HepG2 (cell line): ENCODE results near the gene GAPT. TPM values are rescaled to one million over a fixed set of nuclear protein-coding genes. Genes with fewer than 3 reads are reported as not detected.
A peak's percentile ranks its signal among the peaks of the same experiment; 100 is the strongest.

Experiments used
- DNMT3B ChIP-seq: conservative IDR thresholded peaks from 2 replicates; pipeline ENCODE4 v1.6.1; 2016; ENCODE audit warnings: missing biosample characterization, control low read depth
- GZF1 ChIP-seq: sonication (generic); formaldehyde crosslinking; IDR thresholded peaks from 2 replicates; pipeline ENCODE4 v1.5.1; 2020; ENCODE audit warnings: mild to moderate bottlenecking, missing genetic modification reagents
- KDM4B ChIP-seq: sonication (generic); formaldehyde crosslinking; IDR thresholded peaks from 2 replicates; pipeline ENCODE4 v1.4.0; 2020; ENCODE audit warnings: missing genetic modification reagents
- NR2F6 ChIP-seq, 2 experiments: IDR thresholded peaks; 2 replicates each; pipeline ENCODE4 v1.6.1; 2016; ENCODE audit warnings: antibody characterized with exemption in 1 of 2, mild to moderate bottlenecking in 1 of 2
- REPIN1 ChIP-seq: sonication (generic); formaldehyde crosslinking; IDR thresholded peaks from 2 replicates; pipeline ENCODE4 v1.8.0; 2022; ENCODE audit warnings: missing genetic modification reagents, low read depth, mild to moderate bottlenecking, borderline replicate concordance
- RFXAP ChIP-seq: sonication (generic); formaldehyde crosslinking; IDR thresholded peaks from 2 replicates; pipeline ENCODE4 v1.4.0; 2020; ENCODE audit warnings: missing genetic modification reagents, borderline replicate concordance
- SAP130 ChIP-seq: IDR thresholded peaks from 2 replicates; pipeline ENCODE4 v1.6.1; 2016; ENCODE audit warnings: low read depth
- SIX1 ChIP-seq: sonication (generic); formaldehyde crosslinking; IDR thresholded peaks from 2 replicates; pipeline ENCODE4 v1.4.0; 2020; ENCODE audit warnings: missing genetic modification reagents, borderline replicate concordance
- SMC3 ChIP-seq: IDR thresholded peaks from 2 replicates; pipeline ENCODE4 v1.6.1; 2011; ENCODE audit warnings: low read length, improper control_type of control experiment
- STAT5B ChIP-seq: sonication (generic); formaldehyde crosslinking; IDR thresholded peaks from 2 replicates; pipeline ENCODE4 v1.4.0; 2020; ENCODE audit warnings: missing genetic modification reagents
- THAP8 ChIP-seq: sonication (generic); formaldehyde crosslinking; IDR thresholded peaks from 2 replicates; pipeline ENCODE4 v1.5.1; 2020; ENCODE audit warnings: missing genetic modification reagents, mild to moderate bottlenecking, borderline replicate concordance
- ZFP36L1 ChIP-seq: sonication (generic); formaldehyde crosslinking; IDR thresholded peaks from 2 replicates; pipeline ENCODE4 v1.8.0; 2022; ENCODE audit warnings: mild to moderate bottlenecking, missing genetic modification reagents, moderate library complexity
- ZFP41 ChIP-seq: sonication (generic); formaldehyde crosslinking; IDR thresholded peaks from 2 replicates; pipeline ENCODE4 v1.4.0; 2020; ENCODE audit warnings: mild to moderate bottlenecking, missing genetic modification reagents, borderline replicate concordance
- ZMYM4 ChIP-seq: sonication (generic); formaldehyde crosslinking; IDR thresholded peaks from 2 replicates; pipeline ENCODE4 v1.8.1; 2023; ENCODE audit warnings: mild to moderate bottlenecking, missing genetic modification reagents
- ZNF10 ChIP-seq: sonication (generic); formaldehyde crosslinking; IDR thresholded peaks from 2 replicates; pipeline ENCODE4 v1.4.0; 2020; ENCODE audit warnings: mild to moderate bottlenecking, low read depth, missing genetic modification reagents, borderline replicate concordance
- ZNF441 ChIP-seq: sonication (generic); formaldehyde crosslinking; IDR thresholded peaks from 2 replicates; pipeline ENCODE4 v1.7.0; 2021; ENCODE audit warnings: missing genetic modification reagents, borderline replicate concordance
- ZNF597 ChIP-seq: sonication (generic); formaldehyde crosslinking; IDR thresholded peaks from 2 replicates; pipeline ENCODE4 v1.5.0; 2020; ENCODE audit warnings: missing genetic modification reagents
- ZNF800 ChIP-seq: sonication (generic); formaldehyde crosslinking; IDR thresholded peaks from 2 replicates; pipeline ENCODE4 v1.4.0; 2020; ENCODE audit warnings: missing genetic modification reagents
- ZNF850 ChIP-seq: sonication (generic); formaldehyde crosslinking; conservative IDR thresholded peaks from 2 replicates; pipeline ENCODE4 v1.9.0; 2021; ENCODE audit warnings: mild to moderate bottlenecking, missing genetic modification reagents
- polyA plus RNA-seq, 8 experiments: library from polyadenylated mRNA; depleted of rRNA in 3 of 8; stranded (reverse) in 7 of 8; unstranded in 1 of 8; fragments of >200 nt; fragmentation: Illumina TruSeq in 4 of 8; extraction: Trizol in 4 of 8; gene quantifications; 2 replicates each; pipeline versions ENCODE4 v1.2.1 to v1.2.3, GENCODE V29; 2011 to 2016; ENCODE audit warnings: low read depth in 4 of 8, missing spikeins in 1 of 8, mixed read lengths in 1 of 8; ENCODE audit not compliant: insufficient read depth in 1 of 8
- total RNA-seq, 5 experiments: library from RNA; depleted of rRNA; stranded (reverse); fragments of >200 nt; fragmentation: Illumina TruSeq; extraction: Trizol; gene quantifications; 2 replicates each; pipeline ENCODE4 v1.2.3, GENCODE V29; 2016; ENCODE audit warnings: low read depth in 1 of 5
- TF ChIP-seq, protein P1 (sequence below): IDR thresholded peaks from 2 replicates; pipeline ENCODE4 v1.6.1; 2016; ENCODE audit warnings: low read depth, missing genetic modification reagents, missing compliant biosample characterization

GAPT gene
- total and polyA plus RNA-seq, 2 of the 13 experiments (the other 11 are each of a cell fraction or from before 2014, with no cell fraction given), result not detected

GRCh38 chr5:58460002-58460731, 31.1 kb upstream of the GAPT start, which contains the start of gene PLK2 (continued):
- TF ChIP-seq GZF1 (no peak), ZNF850 (CRISPR knock-in tag) (no peak), ZNF800 (CRISPR knock-in tag) (peak; percentile 66), ZFP36L1 (CRISPR knock-in tag) (no peak), NR2F6 (IDR thresholded peaks at IDR 0.05) (no peak), NR2F6 (CRISPR knock-in tag; IDR thresholded peaks at IDR 0.05) (no peak), STAT5B (CRISPR knock-in tag) (peak; percentile 63; the same call in 1 of the 2 replicates), ZFP41 (CRISPR knock-in tag) (no peak), ZNF441 (CRISPR knock-in tag) (peak; percentile 55; the same call in 1 of the 2 replicates), DNMT3B (0 out of 2 replicates have a peak, but pooled peaks have one; percentile 47), SMC3 (no peak), ZNF10 (CRISPR knock-in tag) (no peak), SAP130 (peak; percentile 53), RFXAP (CRISPR knock-in tag) (peak; percentile 8; the same call in 1 of the 2 replicates), KDM4B (0 out of 2 replicates have a peak, but pooled peaks have one; percentile 11), ZNF597 (CRISPR knock-in tag) (no peak), ZMYM4 (CRISPR knock-in tag) (peak; percentile 85), REPIN1 (CRISPR knock-in tag) (no peak; the same call in 1 of the 2 replicates), SIX1 (CRISPR knock-in tag) (no peak), THAP8 (CRISPR knock-in tag) (0 out of 2 replicates have a peak, but pooled peaks have one; percentile 12)
- TF ChIP-seq, protein P1, sequence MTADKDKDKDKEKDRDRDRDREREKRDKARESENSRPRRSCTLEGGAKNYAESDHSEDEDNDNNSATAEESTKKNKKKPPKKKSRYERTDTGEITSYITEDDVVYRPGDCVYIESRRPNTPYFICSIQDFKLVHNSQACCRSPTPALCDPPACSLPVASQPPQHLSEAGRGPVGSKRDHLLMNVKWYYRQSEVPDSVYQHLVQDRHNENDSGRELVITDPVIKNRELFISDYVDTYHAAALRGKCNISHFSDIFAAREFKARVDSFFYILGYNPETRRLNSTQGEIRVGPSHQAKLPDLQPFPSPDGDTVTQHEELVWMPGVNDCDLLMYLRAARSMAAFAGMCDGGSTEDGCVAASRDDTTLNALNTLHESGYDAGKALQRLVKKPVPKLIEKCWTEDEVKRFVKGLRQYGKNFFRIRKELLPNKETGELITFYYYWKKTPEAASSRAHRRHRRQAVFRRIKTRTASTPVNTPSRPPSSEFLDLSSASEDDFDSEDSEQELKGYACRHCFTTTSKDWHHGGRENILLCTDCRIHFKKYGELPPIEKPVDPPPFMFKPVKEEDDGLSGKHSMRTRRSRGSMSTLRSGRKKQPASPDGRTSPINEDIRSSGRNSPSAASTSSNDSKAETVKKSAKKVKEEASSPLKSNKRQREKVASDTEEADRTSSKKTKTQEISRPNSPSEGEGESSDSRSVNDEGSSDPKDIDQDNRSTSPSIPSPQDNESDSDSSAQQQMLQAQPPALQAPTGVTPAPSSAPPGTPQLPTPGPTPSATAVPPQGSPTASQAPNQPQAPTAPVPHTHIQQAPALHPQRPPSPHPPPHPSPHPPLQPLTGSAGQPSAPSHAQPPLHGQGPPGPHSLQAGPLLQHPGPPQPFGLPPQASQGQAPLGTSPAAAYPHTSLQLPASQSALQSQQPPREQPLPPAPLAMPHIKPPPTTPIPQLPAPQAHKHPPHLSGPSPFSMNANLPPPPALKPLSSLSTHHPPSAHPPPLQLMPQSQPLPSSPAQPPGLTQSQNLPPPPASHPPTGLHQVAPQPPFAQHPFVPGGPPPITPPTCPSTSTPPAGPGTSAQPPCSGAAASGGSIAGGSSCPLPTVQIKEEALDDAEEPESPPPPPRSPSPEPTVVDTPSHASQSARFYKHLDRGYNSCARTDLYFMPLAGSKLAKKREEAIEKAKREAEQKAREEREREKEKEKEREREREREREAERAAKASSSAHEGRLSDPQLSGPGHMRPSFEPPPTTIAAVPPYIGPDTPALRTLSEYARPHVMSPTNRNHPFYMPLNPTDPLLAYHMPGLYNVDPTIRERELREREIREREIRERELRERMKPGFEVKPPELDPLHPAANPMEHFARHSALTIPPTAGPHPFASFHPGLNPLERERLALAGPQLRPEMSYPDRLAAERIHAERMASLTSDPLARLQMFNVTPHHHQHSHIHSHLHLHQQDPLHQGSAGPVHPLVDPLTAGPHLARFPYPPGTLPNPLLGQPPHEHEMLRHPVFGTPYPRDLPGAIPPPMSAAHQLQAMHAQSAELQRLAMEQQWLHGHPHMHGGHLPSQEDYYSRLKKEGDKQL (CRISPR knock-in tag), result no peak
